ENCODE results near the gene TMPRSS6. TPM values are rescaled to one million over a fixed set of nuclear protein-coding genes. Genes with fewer than 3 reads are reported as not detected.

Gene TMPRSS6
- total and polyA plus RNA-seq, 2 of the 13 experiments (the other 11 are each of a cell fraction or from before 2014, with no cell fraction given): 4.2 to 4.8 TPM

GRCh38 chr22:37018815-37019308 is 90.7 kb downstream of the TMPRSS6 start (continued):
- TF ChIP-seq SNAPC4 (CRISPR knock-in tag; IDR thresholded peaks at IDR 0.05): 0 out of 2 replicates have a peak, but pooled peaks have one; percentile 26
- no peak for TF ChIP-seq ZNF615 (CRISPR knock-in tag; IDR thresholded peaks at IDR 0.05; ENCODE audit: borderline replicate concordance)
- TF ChIP-seq ZNF747 (CRISPR knock-in tag; IDR thresholded peaks at IDR 0.05; ENCODE audit: borderline replicate concordance): no peak
- TF ChIP-seq ETV5 (CRISPR knock-in tag; IDR thresholded peaks at IDR 0.05; ENCODE audit: borderline replicate concordance): no peak; the same call in 1 of the 2 replicates
- TF ChIP-seq, protein P1, sequence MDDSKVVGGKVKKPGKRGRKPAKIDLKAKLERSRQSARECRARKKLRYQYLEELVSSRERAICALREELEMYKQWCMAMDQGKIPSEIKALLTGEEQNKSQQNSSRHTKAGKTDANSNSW (CRISPR knock-in tag; IDR thresholded peaks at IDR 0.05; ENCODE audit: borderline replicate concordance): no peak
- no peak for TF ChIP-seq EEA1 (CRISPR knock-in tag; IDR thresholded peaks at IDR 0.05; ENCODE audit: borderline replicate concordance)
- TF ChIP-seq CEBPG (CRISPR knock-in tag; IDR thresholded peaks at IDR 0.05): no peak
- TF ChIP-seq TAF15 (IDR thresholded peaks at IDR 0.05; ENCODE audit: low read depth, low read length, poor library complexity, severe bottlenecking): no peak
- no peak for TF ChIP-seq TBP (CRISPR knock-in tag; IDR thresholded peaks at IDR 0.05)
- TF ChIP-seq GATAD2A (CRISPR knock-in tag; IDR thresholded peaks at IDR 0.05): no peak
- no peak for TF ChIP-seq NCOR1 (IDR thresholded peaks at IDR 0.05; ENCODE audit: borderline replicate concordance, low read length)
- no peak for TF ChIP-seq ZNF382 (CRISPR knock-in tag; IDR thresholded peaks at IDR 0.05; ENCODE audit: borderline replicate concordance)
- TF ChIP-seq PITX1 (CRISPR knock-in tag; IDR thresholded peaks at IDR 0.05): no peak
- no peak for TF ChIP-seq ERF (CRISPR knock-in tag; IDR thresholded peaks at IDR 0.05)
- peak; percentile 15 for TF ChIP-seq YY1 (IDR thresholded peaks at IDR 0.05; ENCODE audit: insufficient read depth, insufficient replicate concordance, low read depth, low read length)
- TF ChIP-seq ELF3 (CRISPR knock-in tag; IDR thresholded peaks at IDR 0.05): no peak
- TF ChIP-seq, protein P2, sequence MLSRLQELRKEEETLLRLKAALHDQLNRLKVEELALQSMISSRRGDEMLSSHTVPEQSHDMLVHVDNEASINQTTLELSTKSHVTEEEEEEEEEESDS (CRISPR knock-in tag; IDR thresholded peaks at IDR 0.05; ENCODE audit: borderline replicate concordance): no peak
- TF ChIP-seq ZNF674 (CRISPR knock-in tag; IDR thresholded peaks at IDR 0.05; ENCODE audit: low read depth): no peak
- no peak for TF ChIP-seq NR3C1 (CRISPR knock-in tag; IDR thresholded peaks at IDR 0.05)
- TF ChIP-seq ZNF251 (CRISPR knock-in tag; IDR thresholded peaks at IDR 0.05): no peak
- no peak for TF ChIP-seq REPIN1 (CRISPR knock-in tag; IDR thresholded peaks at IDR 0.05; ENCODE audit: borderline replicate concordance, low read depth)
- TF ChIP-seq HMGA1 (CRISPR knock-in tag; conservative IDR thresholded peaks at IDR 0.05): no peak
- TF ChIP-seq NFYB (CRISPR knock-in tag; IDR thresholded peaks at IDR 0.05): no peak
- TF ChIP-seq ZNF335 (CRISPR knock-in tag; IDR thresholded peaks at IDR 0.05): no peak
- no peak for TF ChIP-seq DMAP1 (CRISPR knock-in tag; IDR thresholded peaks at IDR 0.05)
- no peak for TF ChIP-seq ZBTB20 (CRISPR knock-in tag; IDR thresholded peaks at IDR 0.05; ENCODE audit: borderline replicate concordance, low read depth)
- TF ChIP-seq ASH2L (IDR thresholded peaks at IDR 0.05; ENCODE audit: insufficient read length, low read depth, low read length): no peak
- no peak for TF ChIP-seq NR2F2 (IDR thresholded peaks at IDR 0.05; ENCODE audit: borderline replicate concordance, low read depth)
- no peak for TF ChIP-seq AGO1 (IDR thresholded peaks at IDR 0.05; ENCODE audit: low read depth, low read length, poor library complexity, severe bottlenecking)
